Peyer's patch (tissue), 4 donors: ENCODE data around the gene MYCT1.

ENCODE experiments used
- CTCF ChIP-seq, 6 experiments: fragments of 450-650 bp in 4 of 6; fragments of 200-600 bp in 2 of 6; sonication (generic) in 1 of 6; IDR thresholded peaks; one replicate each; pipeline ENCODE4 v1.5.1; 2017 to 2019; ENCODE audit warnings: antibody characterized with exemption in 6 of 6, mild to moderate bottlenecking in 3 of 6, moderate library complexity in 1 of 6
- POLR2A ChIP-seq, 2 donors: fragments of 450-650 bp; IDR thresholded peaks; one replicate each; pipeline ENCODE4 v1.5.1; 2017; ENCODE audit warnings: antibody characterized with exemption in 2 of 2, mild to moderate bottlenecking in 2 of 2, moderate library complexity in 2 of 2

- no peak for TF ChIP-seq CTCF (IDR thresholded peaks at IDR 0.05)
- no peak for TF ChIP-seq POLR2A (IDR thresholded peaks at IDR 0.05)
These were observed 36.9 kb downstream of the MYCT1 start for GRCh38 chr6:152734630-152735029.
